GM06990 (cell line): Measurements from ENCODE around the gene RFX3.

ENCODE experiments used
- DNase-seq: peaks from one replicate; pipeline ENCODE4 v3.0.0-alpha.2; 2011; ENCODE audit not compliant: insufficient read length; ENCODE audit errors: extremely low read depth
- H3K27me3 ChIP-seq: replicated peaks from 2 replicates; pipeline ENCODE4 v1.6.0; 2011; ENCODE audit warnings: low read length; ENCODE audit not compliant: control insufficient read depth, insufficient read depth
- H3K36me3 ChIP-seq: 2 replicates; pipeline ENCODE4 v1.5.1; 2011; ENCODE audit warnings: low read length; ENCODE audit not compliant: control insufficient read depth, insufficient read depth
- H3K4me3 ChIP-seq: replicated peaks from 2 replicates; pipeline ENCODE4 v1.5.1; 2011; ENCODE audit warnings: low read depth, mild to moderate bottlenecking, control low read depth, low read length
- TF ChIP-seq, protein P1 (sequence below): IDR thresholded peaks from 2 replicates; pipeline ENCODE4 v1.5.1; 2011; ENCODE audit warnings: low read length, control low read depth, mild to moderate bottlenecking, inconsistent platforms; ENCODE audit not compliant: insufficient read depth, poor library complexity, severe bottlenecking

The RFX3 gene

GRCh38 chr9:3243683-3244082 is 282.1 kb downstream of the RFX3 start:
- no peak for DNase-seq
- TF ChIP-seq, protein P1, sequence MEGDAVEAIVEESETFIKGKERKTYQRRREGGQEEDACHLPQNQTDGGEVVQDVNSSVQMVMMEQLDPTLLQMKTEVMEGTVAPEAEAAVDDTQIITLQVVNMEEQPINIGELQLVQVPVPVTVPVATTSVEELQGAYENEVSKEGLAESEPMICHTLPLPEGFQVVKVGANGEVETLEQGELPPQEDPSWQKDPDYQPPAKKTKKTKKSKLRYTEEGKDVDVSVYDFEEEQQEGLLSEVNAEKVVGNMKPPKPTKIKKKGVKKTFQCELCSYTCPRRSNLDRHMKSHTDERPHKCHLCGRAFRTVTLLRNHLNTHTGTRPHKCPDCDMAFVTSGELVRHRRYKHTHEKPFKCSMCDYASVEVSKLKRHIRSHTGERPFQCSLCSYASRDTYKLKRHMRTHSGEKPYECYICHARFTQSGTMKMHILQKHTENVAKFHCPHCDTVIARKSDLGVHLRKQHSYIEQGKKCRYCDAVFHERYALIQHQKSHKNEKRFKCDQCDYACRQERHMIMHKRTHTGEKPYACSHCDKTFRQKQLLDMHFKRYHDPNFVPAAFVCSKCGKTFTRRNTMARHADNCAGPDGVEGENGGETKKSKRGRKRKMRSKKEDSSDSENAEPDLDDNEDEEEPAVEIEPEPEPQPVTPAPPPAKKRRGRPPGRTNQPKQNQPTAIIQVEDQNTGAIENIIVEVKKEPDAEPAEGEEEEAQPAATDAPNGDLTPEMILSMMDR: no peak
- Histone ChIP-seq H3K27me3 (no peaks in the 10 kb centered on the region), H3K4me3 (no peak overlapping the region), H3K36me3 (no peaks in the 10 kb centered on the region)

GRCh38 chr9:3241290-3241689 is 284.5 kb downstream of the RFX3 start:
- TF ChIP-seq, protein P1: no peak
- Histone ChIP-seq H3K36me3 (no peaks in the 10 kb centered on the region), H3K27me3 (no peaks in the 10 kb centered on the region), H3K4me3 (no peak overlapping the region)
- no peak for DNase-seq

GRCh38 chr9:3240656-3241268 is 285.0 kb downstream of the RFX3 start:
- H3K4me3 ChIP-seq: no peak overlapping the region
- H3K36me3 ChIP-seq: no peaks in the 10 kb centered on the region
- DNase-seq: peak; percentile 27
- TF ChIP-seq, protein P1: peak; percentile 87
- H3K27me3 ChIP-seq: no peaks in the 10 kb centered on the region

DNA sequence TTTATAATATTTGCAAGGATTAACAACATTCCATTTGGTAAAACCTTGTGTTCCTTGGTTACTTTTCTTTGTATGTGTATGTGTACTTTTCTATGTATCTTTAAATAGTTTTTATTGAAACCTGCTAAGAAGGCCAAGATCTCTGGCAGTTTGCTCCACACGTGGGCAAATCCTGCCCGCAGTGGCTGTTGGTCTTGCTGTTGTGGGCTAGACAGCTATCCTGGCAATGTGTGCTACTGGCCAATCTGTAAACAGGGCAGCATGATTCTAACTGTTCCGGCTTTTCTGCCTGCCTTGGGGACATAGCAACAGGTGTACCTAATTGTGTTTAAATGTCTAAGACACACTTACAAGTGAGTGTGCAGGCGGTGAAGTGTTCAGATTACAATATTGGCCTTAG is 286.6 kb downstream of the RFX3 start:
- TF ChIP-seq, protein P1: no peak
- no peak for DNase-seq
- H3K4me3 ChIP-seq: no peak overlapping the region
- H3K36me3 ChIP-seq: no peaks in the 10 kb centered on the region
- no peaks in the 10 kb centered on the region for H3K27me3 ChIP-seq

DNA sequence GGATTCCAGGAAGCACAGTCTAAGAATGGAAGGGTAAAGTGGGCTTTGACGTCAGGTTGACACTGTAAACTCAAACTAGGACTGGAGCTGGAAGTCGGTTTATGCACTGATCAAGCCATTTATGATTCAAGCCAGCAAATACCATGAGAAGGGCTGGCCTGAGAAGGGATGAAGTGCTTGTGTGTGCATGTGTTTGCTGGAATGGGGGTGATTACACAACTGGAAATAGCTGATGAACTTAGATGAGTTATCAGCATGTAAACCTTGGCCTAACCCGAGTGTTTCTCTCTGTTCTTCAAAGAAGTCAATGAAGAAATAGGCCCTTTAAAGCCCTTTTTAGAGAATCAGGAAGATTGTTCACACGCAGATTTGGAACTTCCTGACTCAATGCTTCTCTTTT is 287.6 kb downstream of the RFX3 start:
- no peak for DNase-seq
- no peaks in the 10 kb centered on the region for H3K27me3 ChIP-seq
- no peak overlapping the region for H3K4me3 ChIP-seq
- no peaks in the 10 kb centered on the region for H3K36me3 ChIP-seq
- TF ChIP-seq, protein P1: no peak

GRCh38 chr9:3237121-3237520 is 288.7 kb downstream of the RFX3 start:
- TF ChIP-seq, protein P1: no peak
- Histone ChIP-seq H3K27me3 (no peaks in the 10 kb centered on the region), H3K36me3 (no peaks in the 10 kb centered on the region), H3K4me3 (no peak overlapping the region)
- no peak for DNase-seq
